GM19452 (cell line): Measurements from ENCODE around the gene GOLPH3.
"Not testable (repeated sequence)": the region's sequence is repeated elsewhere in the genome, so short reads cannot be mapped to it uniquely, and the experiment has no call there.

Experiments used
- ATAC-seq: cut with Tn5 transposase; IDR thresholded peaks from one replicate; pipeline ENCODE4 v1.9.1; 2021; ENCODE audit not compliant: unreplicated experiment

Gene GOLPH3

GRCh38 chr5:32172186-32172911, 1.8 kb downstream of the GOLPH3 start:
- ATAC-seq: not testable (repeated sequence)

GRCh38 chr5:32170303-32171151, 3.6 kb downstream of the GOLPH3 start:
- no peak for ATAC-seq

DNA sequence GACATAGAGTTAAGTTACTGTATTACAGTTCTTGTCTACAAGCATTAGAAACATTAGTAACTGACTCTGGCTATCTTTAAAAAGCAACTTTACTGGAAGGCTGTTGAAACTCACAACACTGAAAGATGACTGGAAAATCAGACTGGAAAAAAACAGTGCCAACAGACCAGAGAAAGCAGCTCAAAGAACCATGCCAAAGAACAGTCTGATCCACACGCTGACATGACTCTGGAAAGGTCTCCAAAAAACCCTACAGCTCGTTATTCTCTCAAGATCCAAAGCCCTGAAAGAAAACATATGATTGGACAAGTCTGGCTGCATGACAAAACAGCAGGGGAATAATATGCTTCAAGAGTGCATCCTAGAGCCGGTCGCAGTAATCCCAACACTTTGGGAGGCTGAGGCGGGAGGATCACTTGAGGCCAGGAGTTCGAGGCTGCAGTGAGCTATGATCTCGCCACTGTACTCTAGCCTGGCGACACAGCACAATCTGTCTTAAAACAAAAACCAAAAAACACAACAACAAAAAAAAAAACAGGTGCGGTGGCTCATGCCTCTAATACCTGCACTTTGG, 5.6 kb downstream of the GOLPH3 start:
- no peak for ATAC-seq

DNA sequence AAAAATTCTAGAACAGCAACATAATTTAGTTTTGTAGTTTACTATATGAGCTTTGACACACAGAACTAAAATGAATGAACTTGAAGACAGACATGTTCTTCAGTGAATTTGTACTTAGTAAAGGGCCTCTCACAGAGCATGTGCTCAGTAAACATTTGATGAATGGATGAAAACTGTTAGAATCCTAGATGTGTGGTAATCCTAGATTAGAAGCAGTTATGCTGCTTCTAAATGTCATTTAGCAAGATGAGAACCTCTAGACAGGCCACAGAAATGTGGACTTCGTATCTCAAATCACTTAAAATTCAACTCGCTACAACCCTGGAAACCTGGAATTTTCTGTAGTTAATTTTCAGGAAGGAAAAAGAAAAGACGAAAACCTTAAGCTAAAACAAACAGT, 8.5 kb downstream of the GOLPH3 start:
- ATAC-seq: no peak

- ATAC-seq: no peak
Observed at GRCh38 chr5:32163785-32164184, 10.3 kb downstream of the GOLPH3 start.

- ATAC-seq: no peak
Observed at GRCh38 chr5:32163053-32163452, 11.1 kb downstream of the GOLPH3 start.

GRCh38 chr5:32160228-32160627, 13.9 kb downstream of the GOLPH3 start:
- no peak for ATAC-seq

DNA sequence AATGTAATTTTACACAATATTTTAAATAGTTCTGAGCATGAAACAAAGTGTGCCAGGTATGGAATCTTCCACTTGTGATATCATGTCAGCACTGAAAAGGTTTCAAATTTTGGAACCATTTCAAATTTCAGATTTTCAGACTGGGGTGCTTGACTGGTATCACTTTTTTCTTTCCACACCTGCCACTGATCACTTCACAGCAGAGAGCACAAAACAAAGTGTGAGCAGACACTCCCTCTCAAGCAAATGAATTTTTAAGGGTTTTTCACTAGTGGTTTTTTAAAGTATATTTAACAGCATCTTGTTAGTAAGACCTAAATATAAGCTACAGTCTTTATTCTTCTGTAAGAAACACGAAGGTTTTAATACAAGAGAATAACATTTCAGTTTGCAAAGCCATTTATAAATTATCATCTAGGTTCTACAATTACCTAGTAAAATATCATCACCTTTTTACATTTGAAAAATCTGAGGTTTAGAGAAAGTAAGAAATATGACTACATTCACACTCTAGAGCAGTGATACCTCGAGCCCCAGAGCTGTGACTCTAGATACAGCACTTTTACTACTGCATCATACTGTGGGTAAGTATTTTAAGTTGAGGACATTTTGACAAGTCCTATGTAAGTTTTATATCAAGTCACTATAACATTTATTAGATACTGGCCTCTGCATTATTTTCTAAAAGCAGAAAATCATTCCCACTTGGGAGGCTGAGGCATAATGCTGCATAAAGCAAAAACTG, 14.6 kb downstream of the GOLPH3 start:
- ATAC-seq: no peak

- ATAC-seq: no peak
Observed at GRCh38 chr5:32158679-32158975, 15.5 kb downstream of the GOLPH3 start.

DNA sequence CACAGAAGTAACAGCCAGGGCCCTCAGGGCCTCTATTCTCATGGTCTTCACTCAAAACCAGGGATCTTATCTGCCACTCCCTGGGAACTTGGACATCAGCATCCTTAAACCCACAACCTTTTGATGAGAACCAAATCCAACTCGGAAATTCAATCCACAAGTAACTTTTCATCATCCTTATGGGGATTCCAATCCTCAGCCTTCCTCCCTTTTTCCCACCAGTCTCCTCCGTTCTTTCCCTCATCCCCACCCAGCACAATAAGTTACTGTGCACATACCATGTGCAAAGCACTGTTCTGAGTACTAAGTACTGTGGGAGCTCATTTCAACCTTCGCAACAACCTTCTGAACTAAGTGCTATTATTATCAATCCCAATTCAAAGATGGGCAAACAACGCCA, 17.0 kb downstream of the GOLPH3 start:
- ATAC-seq: no peak

DNA sequence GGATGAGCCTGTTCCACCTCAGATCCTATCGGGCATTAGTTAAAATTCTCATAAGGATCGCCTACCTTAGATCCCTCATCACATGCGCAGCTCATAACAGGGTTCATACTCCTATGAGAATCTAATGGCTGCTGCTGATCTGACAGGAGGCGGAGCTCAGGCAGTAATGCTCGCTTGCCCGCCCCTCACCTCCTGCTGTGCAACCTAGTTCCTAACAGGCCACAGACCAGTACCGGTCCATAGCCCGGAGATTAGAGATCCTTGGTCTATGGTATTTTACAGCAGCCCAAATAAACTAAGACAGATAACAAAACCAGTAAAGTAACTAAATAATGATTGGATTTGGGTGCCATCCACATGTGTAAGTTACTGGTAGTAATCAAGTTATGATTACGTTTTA, 17.5 kb downstream of the GOLPH3 start:
- ATAC-seq: no peak

- no peak for ATAC-seq
Observed at GRCh38 chr5:32155211-32155610, 18.9 kb downstream of the GOLPH3 start.

GRCh38 chr5:32153723-32154122, 20.4 kb downstream of the GOLPH3 start:
- no peak for ATAC-seq

DNA sequence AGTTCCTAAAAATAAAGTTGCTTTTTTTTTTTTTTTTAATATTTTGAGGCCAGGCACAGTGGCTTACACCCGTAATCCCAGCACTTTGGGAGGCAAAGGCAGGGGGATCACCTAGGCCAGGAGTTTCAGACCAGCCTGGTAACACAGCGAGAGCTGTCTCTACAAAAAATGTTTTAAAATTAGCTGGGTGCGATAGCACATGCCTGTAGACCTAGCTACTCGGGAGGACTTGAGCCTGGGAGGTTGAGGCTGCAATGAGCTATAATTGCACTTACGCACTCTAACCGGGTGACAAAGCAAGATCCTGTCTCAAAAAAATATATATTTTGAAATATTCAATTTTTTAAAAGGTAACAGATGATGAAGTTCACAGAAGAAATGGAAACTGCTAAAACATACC, 22.9 kb downstream of the GOLPH3 start:
- no peak for ATAC-seq

DNA sequence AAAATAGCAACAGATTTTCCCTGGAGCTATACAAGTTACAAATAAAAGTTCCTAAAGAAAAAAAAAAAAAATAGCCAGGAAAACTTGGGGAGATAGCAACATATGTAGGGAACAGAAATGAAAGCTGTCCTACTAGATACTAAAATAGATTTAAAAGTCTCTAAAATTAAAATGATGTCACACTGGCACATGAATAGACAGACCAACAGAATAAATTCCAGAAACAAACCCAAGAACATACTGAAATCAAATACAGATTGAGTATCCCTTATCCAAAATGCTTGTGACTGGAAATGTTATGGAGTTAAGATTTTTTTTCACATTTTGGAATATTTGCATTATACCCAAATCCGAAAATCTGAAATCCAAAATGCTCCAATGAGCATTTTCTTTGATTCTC, 23.8 kb downstream of the GOLPH3 start:
- ATAC-seq: no peak

GRCh38 chr5:32147959-32148358, 26.2 kb downstream of the GOLPH3 start:
- ATAC-seq: no peak

- no peak for ATAC-seq
Observed at GRCh38 chr5:32147236-32147635, 26.9 kb downstream of the GOLPH3 start.

DNA sequence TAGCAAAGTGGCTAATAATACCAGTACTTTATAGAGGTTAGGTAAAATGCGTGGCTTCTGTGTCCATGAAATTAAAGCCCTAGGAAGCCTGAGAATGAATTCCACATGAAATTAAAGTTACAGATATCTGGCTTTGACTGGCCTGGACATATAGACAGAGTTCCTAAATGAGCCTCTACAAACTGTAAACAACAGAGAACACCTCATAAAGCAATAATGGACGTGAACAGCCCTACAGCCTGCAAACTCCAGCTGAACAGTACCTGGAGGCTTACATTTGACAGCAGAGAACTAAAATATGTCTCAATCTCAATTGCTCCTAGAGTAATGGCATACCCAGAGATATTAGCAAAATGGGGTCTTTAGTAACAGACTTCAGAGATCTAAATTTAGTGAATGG, 28.7 kb downstream of the GOLPH3 start:
- ATAC-seq: no peak

GRCh38 chr5:32144378-32145207, 29.5 kb downstream of the GOLPH3 start:
- ATAC-seq: no peak

DNA sequence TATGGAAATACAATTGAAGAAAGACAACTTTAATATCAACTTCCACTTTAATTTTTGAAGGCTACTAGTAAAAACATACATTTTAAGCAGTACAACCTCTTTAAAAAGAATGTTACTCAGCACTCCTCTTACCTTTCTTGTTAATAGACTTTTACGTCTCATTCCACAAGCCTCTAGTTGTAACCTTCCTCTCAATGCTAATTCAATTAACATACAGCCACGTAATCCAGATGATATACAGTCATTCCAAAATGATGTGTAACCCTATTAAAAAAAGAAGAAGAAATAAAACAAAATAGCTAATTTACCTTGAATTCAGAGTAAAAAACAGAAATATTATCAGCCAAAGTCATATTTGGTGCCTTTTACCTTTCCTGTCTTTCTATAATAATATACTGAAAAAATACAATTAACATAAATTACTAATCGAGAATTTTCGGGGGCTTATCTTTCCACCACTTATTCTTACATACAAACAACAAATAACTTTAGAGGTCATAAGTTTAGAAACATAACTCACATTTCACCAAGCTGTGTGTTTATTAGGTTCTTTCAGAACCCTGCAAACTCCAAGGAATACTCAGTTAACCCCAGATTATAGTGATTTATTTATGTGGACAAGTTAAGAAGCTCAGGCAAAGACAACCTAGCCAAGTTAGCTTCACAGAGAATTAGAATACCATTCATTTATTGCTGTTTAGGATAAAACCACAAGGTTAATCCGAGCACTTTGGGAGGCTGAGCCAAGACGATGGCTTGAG, 30.3 kb downstream of the GOLPH3 start:
- ATAC-seq: no peak
